SU-DHL-6 (cell line): ENCODE measurements around the gene ZNF69.
"Not testable (repeated sequence)": the region's sequence is repeated elsewhere in the genome, so short reads cannot be mapped to it uniquely, and the experiment has no call there.

Experiments
- CTCF ChIP-seq: fragments of 200-600 bp; sonication (generic); IDR thresholded peaks from one replicate; pipeline ENCODE4 v1.5.1; 2017; ENCODE audit warnings: antibody characterized with exemption, mild to moderate bottlenecking, low read length, moderate library complexity; ENCODE audit not compliant: insufficient read depth, poor library complexity, severe bottlenecking
- EZH2phosphoT487 ChIP-seq: fragments of 200-600 bp; sonication (generic), shearing (Covaris generic); conservative IDR thresholded peaks from 2 replicates; pipeline ENCODE4 v1.6.1; 2018; ENCODE audit warnings: mild to moderate bottlenecking, antibody characterized with exemption, low read length, moderate library complexity, mixed read lengths

- TF ChIP-seq CTCF, EZH2phosphoT487: not testable (repeated sequence)
Observed at GRCh38 chr19:11941361-11941887, 53.8 kb downstream of the ZNF69 start.
